ENCODE results near the gene IFNLR1. TPM values are rescaled to one million over a fixed set of nuclear protein-coding genes. Genes with fewer than 3 reads are reported as not detected.

Gene IFNLR1
- total and polyA plus RNA-seq, 2 of the 8 experiments (the other 6 are each of a cell fraction or from before 2014, with no cell fraction given): 6.8 to 10.1 TPM

- TF ChIP-seq EP300 (IDR thresholded peaks at IDR 0.05; ENCODE audit: borderline replicate concordance in 1 of 2, low read depth in 2 of 2, low read length in 2 of 2): no peak
- no peak for TF ChIP-seq JUND (IDR thresholded peaks at IDR 0.05; ENCODE audit: low read length)
- TF ChIP-seq E2F6 (IDR thresholded peaks at IDR 0.05): no peak
- no peak for TF ChIP-seq EGR1 (IDR thresholded peaks at IDR 0.05; ENCODE audit: borderline replicate concordance, low read depth, low read length)
These were observed 17.8 kb downstream of the IFNLR1 start (continued) for GRCh38 chr1:24169286-24169685.

All from H1 (cell line).